ENCODE measurements around the gene PCCA.

The PCCA gene

DNA sequence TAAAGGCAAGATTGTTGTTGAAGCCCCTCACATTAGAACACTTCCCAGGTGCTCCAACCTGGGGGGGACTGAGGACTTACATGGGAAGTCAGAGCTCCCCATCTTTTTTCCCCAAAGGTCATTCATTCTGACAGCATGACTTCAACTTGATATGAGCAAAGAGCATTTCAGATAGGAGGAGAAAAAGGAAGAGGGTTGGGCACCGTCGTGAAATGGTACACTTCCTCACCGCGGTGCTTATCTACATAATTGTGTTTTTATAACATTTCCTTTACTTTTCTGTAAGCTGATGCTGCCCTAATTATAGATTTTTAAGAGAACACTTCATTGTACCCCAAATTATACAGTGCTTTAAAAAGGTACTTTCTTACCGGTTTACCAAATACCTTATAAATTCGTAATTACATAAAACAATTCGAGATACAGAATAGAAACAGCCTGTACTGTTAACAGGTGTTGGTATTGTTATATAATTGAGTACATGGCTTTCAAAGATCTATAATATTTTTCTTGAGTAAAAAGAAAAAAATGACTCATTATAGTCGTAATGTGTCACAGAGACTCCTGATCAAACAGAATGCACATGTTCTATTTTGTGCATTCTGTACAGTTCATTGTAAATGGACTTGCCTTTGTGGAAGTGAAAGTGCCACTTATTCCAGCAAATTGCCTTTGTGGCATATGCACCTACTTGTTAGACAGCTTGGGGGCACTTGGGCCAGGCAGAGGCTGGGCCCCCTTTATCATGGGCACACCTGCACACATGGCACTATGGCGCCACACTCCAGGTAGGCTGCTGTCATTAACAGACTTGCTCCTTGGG lies 417.9 kb downstream of the PCCA start:
- no peak for DNase-seq (ENCODE audit: low read depth, low spot score)

DNA sequence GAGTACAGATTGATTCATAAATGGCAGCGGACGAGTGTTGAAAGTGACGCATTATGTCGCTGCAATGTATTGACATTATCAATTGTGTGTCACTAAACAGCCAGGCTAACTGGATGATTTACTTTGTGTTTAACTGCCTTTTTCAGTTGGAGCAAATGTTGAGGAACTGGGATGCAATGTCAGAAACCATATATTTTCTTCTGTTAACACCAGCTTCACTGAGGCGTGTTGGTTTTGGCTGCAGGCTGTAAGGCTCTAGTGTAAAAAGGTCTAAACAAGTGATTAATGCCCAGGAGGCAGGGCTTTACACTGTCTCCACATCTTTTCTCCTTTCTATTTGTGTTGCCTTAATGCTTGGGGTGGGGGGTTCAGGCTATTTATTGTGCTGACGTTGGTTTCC lies 419.6 kb downstream of the PCCA start:
- DNase-seq (ENCODE audit: low read depth, low spot score): no peak

DNA sequence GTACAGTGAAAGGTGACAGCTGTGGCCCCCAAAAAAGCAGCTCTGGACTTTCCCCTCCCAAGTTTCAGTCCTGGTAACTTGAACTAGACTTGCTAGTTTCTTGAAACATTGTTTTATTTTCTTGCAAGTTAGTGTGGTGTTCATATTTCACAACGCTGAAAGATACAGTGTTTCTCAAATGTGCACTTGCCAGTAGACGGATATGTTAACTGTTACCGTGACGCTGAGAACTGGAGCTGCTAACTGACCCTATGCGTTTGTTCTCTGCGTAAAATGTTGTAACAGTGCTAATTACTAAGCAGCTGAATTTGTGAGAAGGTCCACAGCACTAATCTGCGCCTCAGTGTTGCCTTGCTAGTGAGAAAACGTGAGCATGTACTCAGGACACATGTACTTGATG lies 420.1 kb downstream of the PCCA start:
- DNase-seq (ENCODE audit: low read depth, low spot score): no peak

DNA sequence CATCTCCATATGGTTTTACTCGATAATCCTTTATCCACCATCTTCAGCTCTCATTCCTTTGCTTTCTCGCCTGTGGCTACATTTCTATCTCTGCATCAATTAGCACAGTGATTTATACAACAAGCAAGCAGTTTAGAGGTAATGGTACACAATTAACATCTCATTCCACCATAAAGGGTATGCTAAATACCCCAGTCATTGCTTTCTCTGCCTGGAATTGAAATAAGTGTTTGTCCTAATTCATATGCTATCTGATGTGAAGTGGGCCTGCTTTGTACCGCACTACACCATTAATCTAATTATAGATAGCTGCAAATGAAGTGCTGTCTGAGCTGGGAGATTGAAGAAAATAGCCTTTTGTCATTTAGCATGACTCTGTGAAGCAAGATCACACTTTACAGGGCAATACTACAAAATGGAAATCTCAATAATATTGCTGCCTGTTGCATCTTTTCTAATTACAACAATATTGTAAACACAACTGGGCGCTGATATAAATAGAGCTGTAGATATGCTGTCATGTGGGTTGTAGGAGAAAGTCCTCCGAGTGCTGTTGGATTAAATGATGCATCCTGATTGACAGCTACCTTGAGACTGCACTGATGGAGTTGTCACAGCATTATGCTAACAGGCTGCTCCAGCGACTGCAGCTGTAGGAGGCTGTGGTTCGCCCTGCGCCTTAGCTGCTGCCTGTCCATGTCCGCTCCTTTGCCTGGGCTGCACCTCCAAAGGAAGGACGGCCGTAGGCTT lies 421.5 kb downstream of the PCCA start:
- DNase-seq (ENCODE audit: low read depth, low spot score): no peak

DNA sequence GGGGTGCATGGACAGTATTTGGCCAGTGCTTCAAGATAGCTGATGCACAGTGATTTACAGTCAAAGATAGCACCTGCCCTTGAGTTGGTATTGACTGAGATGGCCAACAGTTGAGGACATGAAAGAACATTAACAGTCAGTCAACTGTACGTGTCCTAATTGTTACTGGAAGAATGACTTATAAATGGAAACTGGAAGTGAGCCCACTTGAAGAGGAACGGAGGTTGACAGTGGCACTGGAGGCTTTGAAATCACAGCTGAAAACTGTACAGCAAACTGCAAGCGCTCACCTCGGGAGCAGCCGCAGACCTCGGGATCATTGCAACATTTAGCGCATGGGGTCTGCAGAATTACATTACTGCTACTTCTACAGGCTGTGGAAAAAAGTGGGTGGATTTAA lies 422.6 kb downstream of the PCCA start:
- DNase-seq (ENCODE audit: low read depth, low spot score): no peak

DNA sequence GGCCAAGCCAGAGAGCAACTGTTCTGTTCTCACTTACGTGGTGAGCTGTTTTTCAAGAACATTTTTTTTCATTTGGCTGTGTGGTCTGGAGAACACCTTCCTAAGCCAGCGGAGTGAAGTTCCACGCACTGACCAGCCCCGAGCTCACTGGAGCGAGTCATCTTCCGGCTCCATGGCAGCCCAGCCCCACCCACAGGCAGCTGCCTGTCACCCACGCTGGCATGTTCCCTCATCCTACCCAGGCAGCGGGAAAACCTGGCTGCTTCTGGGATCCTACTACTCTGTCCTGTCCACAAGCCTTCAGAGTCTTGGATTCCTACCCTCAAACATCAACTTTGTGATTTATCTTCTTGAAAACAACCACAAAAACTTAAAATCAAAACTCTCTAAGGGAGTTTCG lies 423.5 kb downstream of the PCCA start:
- no peak for DNase-seq (ENCODE audit: low read depth, low spot score)

DNA sequence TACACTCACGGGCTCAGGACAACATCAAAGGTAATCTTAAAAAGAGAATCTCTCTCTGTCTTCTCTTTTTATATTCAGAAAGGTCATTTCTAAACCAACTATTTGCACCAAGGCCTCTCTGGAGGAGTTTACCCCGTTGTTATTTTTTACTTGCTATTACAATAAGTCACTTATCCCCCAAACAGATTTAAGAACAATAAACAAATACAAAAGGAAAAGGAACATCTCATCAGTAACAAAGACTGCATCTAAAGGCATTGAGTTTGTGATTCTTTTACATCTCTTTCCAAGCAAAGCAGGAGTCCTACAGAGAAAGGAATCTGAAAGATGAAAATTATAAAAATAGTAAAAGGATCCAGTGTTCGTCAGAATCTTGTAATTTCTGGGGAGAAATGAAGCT lies 424.3 kb downstream of the PCCA start:
- DNase-seq (ENCODE audit: low read depth, low spot score): no peak

DNA sequence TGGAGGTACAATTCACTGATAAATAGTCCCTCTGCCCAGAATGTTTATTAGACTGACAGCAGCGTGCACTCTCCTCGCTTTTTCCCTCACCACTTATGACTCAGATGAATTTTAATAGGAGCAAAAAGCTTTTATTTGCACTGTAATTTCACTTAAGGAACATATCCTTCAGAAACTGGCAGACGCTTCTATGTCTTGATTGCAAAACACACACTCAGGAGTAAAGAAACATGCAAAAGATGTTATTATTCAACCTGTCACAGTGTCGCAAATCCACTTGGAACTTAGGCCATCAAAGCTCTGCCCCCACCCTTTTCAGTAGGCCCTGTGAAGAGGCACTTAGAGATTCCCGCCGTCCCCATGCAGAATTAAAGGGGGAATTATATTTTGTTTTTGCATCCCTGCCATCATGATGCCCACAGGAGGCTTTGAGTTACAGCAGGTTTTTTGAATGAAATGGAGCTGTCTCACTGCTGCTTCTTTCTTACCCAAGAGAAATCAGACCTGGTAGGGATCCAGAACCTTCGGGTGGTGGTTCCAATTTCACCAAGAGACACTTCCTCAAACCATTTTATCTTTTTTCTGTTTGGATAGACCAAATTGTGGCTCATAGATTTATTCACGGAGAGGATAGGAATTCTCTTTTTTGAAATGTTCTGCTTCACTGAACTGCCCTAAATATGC lies 425.2 kb downstream of the PCCA start:
- DNase-seq (ENCODE audit: low read depth, low spot score): no peak

DNA sequence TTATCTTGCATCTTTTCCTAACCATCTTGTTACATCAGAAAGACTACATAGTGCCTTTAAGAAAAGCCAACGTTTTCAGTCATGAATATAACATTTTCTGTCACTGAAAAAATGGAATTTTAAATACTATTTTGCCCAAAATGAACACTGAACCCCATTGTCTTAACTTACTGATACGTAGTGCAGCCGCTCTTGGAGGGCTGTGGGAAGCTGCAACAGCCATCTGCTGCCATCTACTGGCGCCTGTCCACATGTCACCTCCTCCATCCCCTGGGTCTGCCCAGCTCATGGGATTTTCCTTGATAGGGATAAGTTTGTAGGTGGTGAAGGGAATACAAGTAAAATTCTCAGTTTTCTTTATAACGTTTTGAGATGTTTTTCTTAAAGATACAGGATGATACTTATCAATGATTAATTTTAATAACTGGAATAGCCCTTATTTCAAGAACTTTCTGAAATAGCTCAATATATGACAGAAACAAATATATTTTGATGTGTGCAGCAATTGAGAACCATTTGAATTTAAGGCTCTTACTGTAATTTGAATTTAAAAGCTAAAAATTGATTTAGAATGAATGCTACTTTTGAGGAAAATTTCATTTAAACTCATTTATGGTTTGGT lies 426.0 kb downstream of the PCCA start:
- DNase-seq (ENCODE audit: low read depth, low spot score): peak; percentile 43

DNA sequence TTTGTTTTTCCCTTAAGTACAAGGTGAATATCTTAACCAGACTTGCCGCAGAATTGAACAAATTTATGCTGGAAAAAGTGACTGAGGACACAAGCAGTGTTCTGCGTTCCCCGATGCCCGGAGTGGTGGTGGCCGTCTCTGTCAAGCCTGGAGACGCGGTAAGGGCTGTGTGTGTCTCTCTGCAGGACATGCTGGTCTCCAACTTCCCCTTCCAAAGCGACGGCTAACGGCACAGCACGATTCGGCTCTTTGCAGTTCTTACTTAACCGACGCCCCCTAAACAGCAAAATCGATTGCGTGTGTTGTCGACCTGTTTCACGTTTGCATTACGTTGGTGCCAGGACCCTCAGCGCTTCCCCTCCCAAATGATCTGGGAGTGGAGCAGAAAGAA lies 426.5 kb downstream of the PCCA start:
- DNase-seq (ENCODE audit: low read depth, low spot score): no peak

DNA sequence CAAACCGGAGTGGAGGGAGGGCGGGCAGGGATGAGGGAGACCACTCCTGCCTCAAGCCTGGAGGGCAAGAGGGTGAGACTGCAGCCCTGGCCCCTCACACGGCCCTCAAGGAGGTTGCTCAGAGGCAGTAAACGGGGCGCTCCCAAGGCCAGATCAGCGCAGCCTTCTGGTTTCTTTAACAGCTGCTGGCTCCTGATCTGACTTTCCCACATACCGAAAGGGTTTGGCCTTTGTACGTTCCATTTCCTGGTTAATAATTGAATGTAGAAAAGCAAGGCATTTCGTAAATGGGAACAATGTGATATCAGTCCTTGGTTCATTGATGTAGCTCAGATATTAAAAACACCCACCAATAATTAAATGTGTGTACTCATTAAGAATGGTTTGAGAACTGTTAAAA lies 428.2 kb downstream of the PCCA start:
- no peak for DNase-seq (ENCODE audit: low read depth, low spot score)

DNA sequence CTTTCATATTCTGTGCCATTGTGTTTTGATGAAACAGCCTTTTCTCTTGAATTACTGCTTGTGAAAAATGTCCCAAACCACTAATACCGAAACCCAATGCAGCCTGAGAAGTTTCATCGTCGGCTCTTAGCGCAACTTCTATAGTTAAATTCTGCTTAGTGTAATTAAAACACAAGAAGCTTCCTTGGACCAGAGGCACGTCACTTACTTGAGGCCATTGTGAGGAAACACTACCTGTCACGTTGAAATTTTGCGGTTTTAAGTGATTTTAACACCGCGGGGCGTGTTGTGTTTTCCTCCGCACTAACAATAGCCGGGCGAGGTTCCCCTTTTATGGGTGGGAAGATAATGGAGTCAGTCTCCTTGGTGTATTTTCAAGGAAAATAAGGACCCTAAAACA lies 428.8 kb downstream of the PCCA start:
- no peak for DNase-seq (ENCODE audit: low read depth, low spot score)

DNA sequence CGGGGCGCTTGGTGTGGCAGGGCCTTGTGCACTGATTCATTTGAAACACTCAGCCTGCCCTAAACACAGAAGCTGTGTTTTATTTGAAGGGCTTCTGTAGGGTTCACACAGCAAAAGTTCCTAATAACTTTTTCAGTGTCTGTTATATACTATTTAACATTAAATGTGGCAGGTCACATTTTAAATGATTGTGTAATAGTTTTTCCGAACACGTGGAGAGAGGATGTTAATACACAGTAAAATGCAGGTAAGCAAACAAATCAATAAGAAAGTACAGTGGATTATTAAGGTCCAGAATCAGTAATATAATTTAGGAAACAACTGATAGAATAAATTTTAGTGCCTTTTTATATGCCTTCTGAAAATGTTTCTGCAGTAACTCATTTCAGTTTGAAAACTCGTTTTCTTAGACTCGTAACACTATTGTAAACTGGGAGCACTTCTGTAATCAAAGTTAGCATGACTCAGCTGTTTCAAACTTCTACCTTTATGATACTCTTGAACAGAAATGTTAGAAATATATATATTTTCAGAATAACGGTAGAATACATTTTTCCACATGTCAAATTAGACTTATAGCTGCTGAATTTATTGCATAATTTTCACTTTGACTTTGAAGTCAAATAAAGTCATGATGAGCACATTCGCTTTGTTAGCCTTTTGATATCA lies 429.6 kb downstream of the PCCA start:
- DNase-seq (ENCODE audit: low read depth, low spot score): no peak

DNA sequence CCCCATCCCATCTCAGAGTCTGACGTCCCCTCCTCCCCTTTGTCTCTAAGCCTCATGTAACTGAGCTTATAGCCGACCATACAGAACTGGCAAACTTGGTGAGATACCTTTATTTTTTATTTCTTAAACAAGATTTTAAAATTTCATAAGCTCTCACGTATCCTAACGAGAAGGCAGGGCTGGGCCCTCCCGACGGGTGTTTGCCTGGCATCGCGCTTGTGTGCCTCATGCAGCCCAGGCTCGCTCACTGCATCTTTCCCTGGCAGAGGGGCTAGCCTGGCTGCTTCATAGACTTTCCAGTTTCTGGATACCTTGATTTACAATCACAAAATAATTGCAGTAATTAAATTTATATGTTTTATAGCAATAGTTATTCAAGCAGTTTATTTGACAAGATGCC lies 430.7 kb downstream of the PCCA start:
- no peak for DNase-seq (ENCODE audit: low read depth, low spot score)

DNA sequence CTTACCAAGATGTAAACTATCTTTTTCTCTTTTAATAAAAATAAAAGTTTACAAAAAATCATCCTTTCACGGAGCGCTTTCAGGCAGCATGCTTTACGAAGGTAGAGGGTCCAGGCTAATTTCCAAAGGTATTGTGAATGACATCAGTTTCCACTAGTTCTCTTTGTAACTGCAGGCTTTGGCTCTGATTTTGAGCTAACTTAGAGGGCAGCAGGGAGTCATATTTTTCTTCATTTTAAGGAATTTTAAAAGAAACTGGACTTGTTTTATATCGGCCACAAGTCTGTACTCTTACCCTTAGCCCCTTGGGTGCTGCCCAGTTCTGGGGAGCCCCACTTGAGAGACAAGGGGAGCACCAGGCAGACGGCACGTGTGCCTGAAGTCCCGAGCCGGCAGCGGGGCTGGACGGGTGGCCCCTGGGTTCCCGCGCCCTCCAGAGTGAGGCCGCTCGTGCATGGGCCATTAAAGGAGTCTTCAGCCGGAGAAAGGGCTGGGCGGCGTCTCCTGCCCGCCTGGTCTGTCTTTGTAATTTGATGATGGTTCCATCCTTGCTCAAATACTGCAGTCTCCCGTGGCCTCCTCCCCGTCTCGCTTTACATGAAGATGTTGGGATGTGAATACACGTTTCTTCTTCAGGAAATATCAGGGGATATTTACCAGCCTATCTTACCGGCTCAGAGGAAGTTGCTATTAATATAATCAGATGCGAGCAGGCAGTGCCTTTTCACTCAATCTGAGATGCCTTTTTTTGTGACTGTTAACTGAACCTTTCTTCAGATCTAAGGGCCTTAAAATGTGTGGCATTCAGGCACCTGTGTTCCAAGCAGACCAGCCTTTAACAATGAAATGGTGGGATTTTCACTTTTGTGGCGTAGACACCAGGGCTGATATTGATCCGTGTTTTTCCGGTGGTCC lies 432.3 kb downstream of the PCCA start:
- no peak for DNase-seq (ENCODE audit: low read depth, low spot score)

DNA sequence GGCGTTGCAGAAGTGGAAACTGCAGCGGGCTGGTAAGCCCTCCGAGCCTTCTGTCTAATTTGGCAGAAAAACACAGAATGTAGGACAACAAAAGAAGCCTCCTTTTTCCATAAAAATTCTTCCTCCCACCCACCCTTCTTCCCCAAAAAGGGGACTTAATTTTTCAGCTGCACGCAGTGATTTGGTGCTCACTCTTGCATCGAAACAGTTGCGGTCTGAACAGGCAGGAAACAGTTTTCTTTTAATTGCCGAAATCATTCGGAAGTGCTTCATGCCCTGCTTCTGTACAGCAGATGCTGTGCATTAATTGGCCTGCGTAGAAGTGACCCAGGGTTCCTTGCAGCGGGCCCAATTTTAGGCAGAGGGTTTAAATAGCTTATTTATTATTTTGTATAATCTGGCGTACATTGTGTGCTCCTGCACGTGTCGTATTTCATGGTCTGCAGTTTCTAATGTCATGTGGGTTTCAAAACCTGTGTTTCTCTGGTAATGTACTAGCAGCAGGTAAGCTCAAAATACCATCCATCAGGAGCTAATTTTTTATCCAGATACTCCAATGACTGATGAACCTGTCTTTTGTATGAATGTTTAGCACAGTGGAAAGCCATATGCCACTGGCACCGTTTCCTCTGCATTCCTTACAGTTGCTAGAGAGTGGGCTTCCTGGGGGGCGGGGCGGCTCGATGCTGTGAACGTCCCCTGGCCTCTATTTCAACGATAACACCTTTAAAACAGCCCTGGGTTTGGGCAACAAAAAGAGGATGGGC lies 433.1 kb downstream of the PCCA start:
- DNase-seq (ENCODE audit: low read depth, low spot score): no peak

DNA sequence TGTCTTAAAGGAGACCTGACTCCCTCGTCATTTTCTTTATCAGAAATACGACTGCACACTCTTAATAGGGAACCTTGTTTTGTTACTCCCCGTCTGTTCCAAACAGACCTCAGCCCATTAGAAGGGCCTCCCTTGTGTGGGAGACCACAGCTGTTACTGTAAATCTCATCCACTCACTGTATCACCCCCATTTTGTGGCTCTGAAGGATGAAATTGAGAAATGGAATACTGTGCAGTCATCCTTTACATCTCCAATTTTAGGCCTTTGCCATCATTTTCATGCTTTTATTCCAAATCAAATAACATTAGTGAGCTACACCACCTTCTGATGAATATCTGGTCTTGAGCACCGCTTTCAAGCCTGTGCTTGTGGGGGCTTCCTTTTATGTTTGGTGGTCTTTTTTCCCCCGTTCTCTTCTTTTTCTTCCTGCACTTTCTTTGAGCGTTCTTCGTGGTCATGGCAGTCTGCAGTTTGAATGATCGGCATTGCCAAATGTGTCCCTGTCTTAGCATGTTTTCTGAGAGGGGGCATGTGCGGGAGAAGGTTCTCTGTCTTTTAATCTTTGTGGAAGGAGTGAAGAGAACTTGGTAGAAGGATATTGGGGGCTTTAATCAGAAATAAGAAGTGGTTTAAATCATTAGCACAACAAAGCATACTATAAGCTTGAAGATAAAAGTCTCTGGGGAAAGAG lies 433.9 kb downstream of the PCCA start:
- no peak for DNase-seq (ENCODE audit: low read depth, low spot score)

DNA sequence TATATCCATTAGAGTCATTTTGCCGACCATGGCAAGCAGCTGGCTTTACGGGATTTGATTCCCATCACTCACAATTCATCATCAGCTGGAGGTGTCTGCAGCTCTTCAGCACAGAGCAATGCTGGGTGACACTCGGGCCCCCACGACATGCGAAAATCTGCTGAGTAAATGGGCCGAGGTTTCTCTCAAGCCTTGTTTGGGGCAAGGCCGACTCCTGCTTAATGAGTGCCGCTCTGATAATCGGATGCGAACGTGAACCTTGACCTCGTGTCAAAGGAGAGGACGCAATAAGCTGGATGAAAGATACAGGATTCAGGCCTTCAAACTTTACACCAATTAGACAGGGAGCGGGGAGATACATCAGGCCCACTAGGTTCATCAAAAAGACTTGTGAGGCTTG lies 434.5 kb downstream of the PCCA start:
- DNase-seq (ENCODE audit: low read depth, low spot score): no peak

DNA sequence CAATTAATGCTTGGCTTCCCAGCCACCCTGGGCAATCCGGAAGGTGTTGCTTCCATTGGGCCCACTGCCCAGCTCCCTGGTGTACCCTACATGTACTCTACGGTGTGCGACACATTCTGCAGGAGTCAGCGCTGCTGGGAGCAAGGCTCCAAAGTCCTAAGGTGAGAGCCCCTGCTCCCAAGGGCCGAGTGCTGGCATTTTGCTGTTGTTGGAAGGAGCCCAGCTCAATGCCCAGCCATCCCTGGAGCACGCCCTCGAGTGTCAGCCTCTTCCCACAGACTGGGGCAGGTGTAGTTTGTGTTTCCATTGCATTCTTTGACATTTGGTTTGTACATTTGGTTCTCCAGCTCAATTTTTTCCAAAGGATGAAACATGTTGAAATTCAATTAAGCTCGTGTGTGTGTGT lies 435.1 kb downstream of the PCCA start:
- no peak for DNase-seq (ENCODE audit: low read depth, low spot score)

Data from activated CD4-positive, CD25-positive, alpha-beta regulatory T cell treated with anti-CD3 and anti-CD28 coated beads, Interleukin-2, amount 50 U/mL, for 16 hours (primary cell).